Aorta (tissue), 5 donors: ENCODE data around the gene RGS3. TPM values are rescaled to one million over a fixed set of nuclear protein-coding genes. Genes with fewer than 3 reads are reported as not detected.

Experiments
- ATAC-seq: fragments of 200-7000 bp; cut with Tn5 transposase; one replicate; pipeline ENCODE4 v1.9.1; 2022; ENCODE audit warnings: moderate library complexity; ENCODE audit not compliant: low FRiP score
- DNase-seq, 2 donors: peaks; one replicate each; pipeline ENCODE4 v3.0.0-alpha.2; 2020
- H3K27ac ChIP-seq, 2 donors: one replicate each; pipeline ENCODE4 v1.5.1; 2013; ENCODE audit warnings: low read length in 2 of 2, mild to moderate bottlenecking in 2 of 2, moderate library complexity in 2 of 2, control low read depth in 1 of 2, inconsistent platforms in 1 of 2, low read depth in 1 of 2
- H3K27me3 ChIP-seq, 2 donors: one replicate each; pipeline ENCODE4 v1.6.1; 2013; ENCODE audit warnings: control low read depth in 1 of 2, low read length in 1 of 2, mild to moderate bottlenecking in 1 of 2, moderate library complexity in 1 of 2; ENCODE audit not compliant: insufficient read depth in 2 of 2, control insufficient read depth in 1 of 2
- H3K36me3 ChIP-seq, 2 donors: one replicate each; pipeline ENCODE4 v1.6.1; 2013; ENCODE audit warnings: control low read depth in 1 of 2, low read length in 1 of 2, mild to moderate bottlenecking in 1 of 2; ENCODE audit not compliant: insufficient read depth in 2 of 2, control insufficient read depth in 1 of 2
- H3K4me1 ChIP-seq, 2 donors: one replicate each; pipeline ENCODE4 v1.6.1; 2013; ENCODE audit warnings: low read length in 2 of 2, control low read depth in 1 of 2, mild to moderate bottlenecking in 1 of 2, moderate library complexity in 1 of 2; ENCODE audit not compliant: insufficient read depth in 2 of 2, control insufficient read depth in 1 of 2
- H3K4me3 ChIP-seq, 2 donors: one replicate each; pipeline ENCODE4 v1.5.1; 2013; ENCODE audit warnings: low read length in 2 of 2, control low read depth in 1 of 2, mild to moderate bottlenecking in 1 of 2
- H3K9me3 ChIP-seq: one replicate; pipeline ENCODE4 v1.6.1; 2013; ENCODE audit warnings: mild to moderate bottlenecking, low read length; ENCODE audit not compliant: control insufficient read depth
- WGBS, 2 donors: extraction: QIAGEN DNeasy Blood & Tissue Kit; methylation state at CpG; one replicate each; pipeline ENCODE4 v1.1.7; 2013; 5-methylcytosine and 5-hydroxymethylcytosine counted together
- intact Hi-C, 2 donors: fragments of 100-400 bp; cut with DNase I; formaldehyde crosslinking; loops; one replicate each; pipeline versions ENCODE4 v1.14.2 to v1.15.0; 2022
- polyA plus RNA-seq, 2 donors: library from polyadenylated mRNA; stranded (reverse); fragments of 200-250 nt; gene quantifications; one replicate each; pipeline ENCODE4 v1.2.3, GENCODE V29; 2013
- total RNA-seq, 2 donors: library from RNA; stranded (reverse); fragmentation: NEBNext Ultra II Directional; extraction: Animal tissue kit (Norgen Biotek cat#: 25700); gene quantifications; one replicate each; pipeline ENCODE4 v1.2.1, GENCODE V29; 2021
- donor health status: healthy with polysubstance abuse.
- donor health status: Bipolar disorder and iron deficiency.
- donor health status: DM: no; HTN: no; CAD: no.
- donor health status: DM: no; HTN: no; CAD: no.
- donor health status: DM: yes; HTN: yes; CAD: no.

The RGS3 gene
- total and polyA plus RNA-seq, 4 donors, result 74.3 to 161 (median 149) TPM

- Histone ChIP-seq H3K4me3 (no peak overlapping the region), H3K36me3 (no peaks in the 10 kb centered on the region), H3K9me3 (no peaks in the 10 kb centered on the region), H3K27me3 (no peaks in the 10 kb centered on the region), H3K27ac (peak overlapping the region; percentile 79 to 82), H3K4me1 (peaks cover 0 to 8% of the 10 kb centered on the region in 2 donors)
- intact Hi-C loops, result no loop called here
- WGBS, 2 donors, result 39 to 59% methylated on average over 9 of the region's 9 CpGs
- peak; percentile 33 for ATAC-seq
- DNase-seq, result no peak
Measured at GRCh38 chr9:113504725-113505590, 41.4 kb downstream of the RGS3 start.

GRCh38 chr9:113506090-113506589 lies 42.6 kb downstream of the RGS3 start:
- no peaks in the 10 kb centered on the region for H3K9me3 ChIP-seq
- H3K4me3 ChIP-seq, result no peak overlapping the region
- no peaks in the 10 kb centered on the region for H3K27me3 ChIP-seq
- 48 to 63% methylated on average over 9 of the region's 9 CpGs for WGBS, 2 donors
- peak overlapping the region in 1 of 2 donors; percentile 48 for H3K27ac ChIP-seq
- intact Hi-C loops, result no loop called here
- H3K4me1 ChIP-seq, result peaks cover 2 to 8% of the 10 kb centered on the region in 2 donors
- DNase-seq (no peak), ATAC-seq (no peak)
- H3K36me3 ChIP-seq, result no peaks in the 10 kb centered on the region

GRCh38 chr9:113507256-113507655 lies 43.7 kb downstream of the RGS3 start:
- no peak for ATAC-seq
- intact Hi-C loops, result no loop called here
- H3K4me1 ChIP-seq, result peaks cover 2 to 8% of the 10 kb centered on the region in 2 donors
- no peaks in the 10 kb centered on the region for H3K27me3 ChIP-seq
- no peaks in the 10 kb centered on the region for H3K9me3 ChIP-seq
- no peak overlapping the region for H3K27ac ChIP-seq
- no peak overlapping the region for H3K4me3 ChIP-seq
- 94 to 95% methylated on average over 19 of the region's 19 CpGs for WGBS, 2 donors
- DNase-seq, result no peak
- H3K36me3 ChIP-seq, result no peaks in the 10 kb centered on the region

GRCh38 chr9:113508111-113508749 lies 44.7 kb downstream of the RGS3 start:
- Histone ChIP-seq H3K27ac (peak overlapping the region; percentile 36 to 38), H3K4me1 (peaks cover 2 to 4% of the 10 kb centered on the region in 2 donors), H3K27me3 (no peaks in the 10 kb centered on the region), H3K9me3 (no peaks in the 10 kb centered on the region), H3K4me3 (no peak overlapping the region), H3K36me3 (no peaks in the 10 kb centered on the region)
- ATAC-seq, result no peak
- 71 to 81% methylated on average over 9 to 10 of the region's 10 CpGs for WGBS, 2 donors
- no peak for DNase-seq
- intact Hi-C loops, result no loop called here

GRCh38 chr9:113509463-113509862 lies 45.9 kb downstream of the RGS3 start:
- Histone ChIP-seq H3K9me3 (no peaks in the 10 kb centered on the region), H3K4me1 (peaks cover 0 to 2% of the 10 kb centered on the region in 2 donors), H3K27ac (peak overlapping the region in 1 of 2 donors; percentile 67), H3K4me3 (no peak overlapping the region), H3K36me3 (no peaks in the 10 kb centered on the region), H3K27me3 (no peaks in the 10 kb centered on the region)
- WGBS, 2 donors, result 44 to 53% methylated on average over 7 of the region's 7 CpGs
- intact Hi-C loops, result no loop called here
- ATAC-seq, result no peak
- peak in 1 of 2 donors; percentile 78 for DNase-seq

GRCh38 chr9:113511047-113511521 lies 47.6 kb downstream of the RGS3 start:
- no peak for ATAC-seq
- WGBS, 2 donors, result 6 to 14% methylated on average over 6 of the region's 6 CpGs
- peak overlapping the region in 1 of 2 donors; percentile 4 for H3K27ac ChIP-seq

GRCh38 chr9:113511856-113512761 lies 48.6 kb downstream of the RGS3 start:
- ATAC-seq, result no peak
- Histone ChIP-seq H3K27ac (peak overlapping the region in 1 of 2 donors; percentile 24), H3K4me1 (peaks cover 0 to 2% of the 10 kb centered on the region in 2 donors), H3K36me3 (peaks cover 0 to 2% of the 10 kb centered on the region in 2 donors), H3K9me3 (no peaks in the 10 kb centered on the region), H3K4me3 (no peak overlapping the region), H3K27me3 (no peaks in the 10 kb centered on the region)
- 87 to 89% methylated on average over 10 of the region's 10 CpGs for WGBS, 2 donors
- intact Hi-C loops, result no loop called here
- no peak for DNase-seq

More at GRCh38 chr9:113511047-113511521, 47.6 kb downstream of the RGS3 start:
- Histone ChIP-seq H3K27me3 (no peaks in the 10 kb centered on the region), H3K4me3 (no peak overlapping the region), H3K4me1 (peaks cover 0 to 2% of the 10 kb centered on the region in 2 donors), H3K36me3 (peaks cover 0 to 2% of the 10 kb centered on the region in 2 donors), H3K9me3 (no peaks in the 10 kb centered on the region)
- intact Hi-C loops, result no loop called here
- peak in 1 of 2 donors; percentile 69 for DNase-seq

- WGBS, 2 donors, result 75 to 78% methylated on average over 8 of the region's 8 CpGs
- no peak for ATAC-seq
- Histone ChIP-seq H3K27me3 (no peaks in the 10 kb centered on the region), H3K36me3 (peaks cover 0 to 2% of the 10 kb centered on the region in 2 donors), H3K27ac (no peak overlapping the region), H3K4me1 (peaks cover 0 to 2% of the 10 kb centered on the region in 2 donors), H3K4me3 (no peak overlapping the region), H3K9me3 (no peaks in the 10 kb centered on the region)
- intact Hi-C loops, result no loop called here
- no peak for DNase-seq
Measured at GRCh38 chr9:113513111-113513510, 49.6 kb downstream of the RGS3 start.
